ENCODE results near the gene PPP1R14D. TPM values are rescaled to one million over a fixed set of nuclear protein-coding genes. Genes with fewer than 3 reads are reported as not detected.

The PPP1R14D gene
- total RNA-seq, 1 experiment from 2014 or later: 0.65 TPM

- BruUV-seq (replicated peaks): no TSS peak
- Histone ChIP-seq H3K27me3 (ENCODE audit: insufficient read depth, low read depth) (no peaks in the 10 kb centered on the region), H3K79me2 (ENCODE audit: low read depth) (no peaks in the 10 kb centered on the region), H3K4me2 (no peak overlapping the region), H3K36me3 (ENCODE audit: low read depth) (0 out of 2 replicates have a peak, but pooled peaks cover 4% of the 10 kb centered on the region), H4K20me1 (ENCODE audit: insufficient read depth) (no peaks in the 10 kb centered on the region), H3K9me2 (ENCODE audit: insufficient read depth) (no peaks in the 10 kb centered on the region), H3K4me3 (no peak overlapping the region), H3K9me3 (ENCODE audit: insufficient read depth, low read depth) (no peaks in the 10 kb centered on the region), H3K27ac (no peak overlapping the region), H3F3A (ENCODE audit: insufficient read depth, low read depth) (peaks cover 30% of the 10 kb centered on the region), H2AFZ (no peak overlapping the region), H3K4me1 (replicated peaks; ENCODE audit: insufficient read depth) (peaks cover 38% of the 10 kb centered on the region)
- ChIA-PET CTCF (no interaction called here), POLR2A (ENCODE audit: unreplicated experiment) (no interaction called here)
- TF ChIP-seq CTCF (conservative IDR thresholded peaks at IDR 0.05): no peak
- no peak for TF ChIP-seq EZH2 (IDR thresholded peaks at IDR 0.05; ENCODE audit: low read depth)
- intact Hi-C loops (cut with micrococcal nuclease; ENCODE audit: unreplicated experiment): loop anchor here (10.0 kb wide), 1 partner anchor 180 kb away; the partner anchor contains the start of gene KNL1
- DNase-seq: no peak
Observed at GRCh38 chr15:40775007-40775406, 53.5 kb downstream of the PPP1R14D start.

GRCh38 chr15:40773902-40774301, 54.6 kb downstream of the PPP1R14D start:
- Histone ChIP-seq H3K9me3 (ENCODE audit: insufficient read depth, low read depth) (no peaks in the 10 kb centered on the region), H3F3A (ENCODE audit: insufficient read depth, low read depth) (peaks cover 36% of the 10 kb centered on the region), H2AFZ (no peak overlapping the region), H3K79me2 (ENCODE audit: low read depth) (no peaks in the 10 kb centered on the region), H3K4me3 (no peak overlapping the region), H3K9me2 (ENCODE audit: insufficient read depth) (no peaks in the 10 kb centered on the region), H3K27me3 (ENCODE audit: insufficient read depth, low read depth) (no peaks in the 10 kb centered on the region), H3K4me2 (no peak overlapping the region), H3K4me1 (replicated peaks; ENCODE audit: insufficient read depth) (peaks cover 43% of the 10 kb centered on the region), H3K27ac (no peak overlapping the region), H3K36me3 (ENCODE audit: low read depth) (0 out of 2 replicates have a peak, but pooled peaks cover 4% of the 10 kb centered on the region), H4K20me1 (ENCODE audit: insufficient read depth) (no peaks in the 10 kb centered on the region)
- ChIA-PET CTCF (no interaction called here), POLR2A (ENCODE audit: unreplicated experiment) (no interaction called here)
- no peak for DNase-seq
- BruUV-seq (replicated peaks): no TSS peak
- no peak for TF ChIP-seq CTCF (conservative IDR thresholded peaks at IDR 0.05)
- no peak for TF ChIP-seq EZH2 (IDR thresholded peaks at IDR 0.05; ENCODE audit: low read depth)
- intact Hi-C loops (cut with micrococcal nuclease; ENCODE audit: unreplicated experiment): loop anchor here (10.0 kb wide), 1 partner anchor 179 kb away; the partner anchor contains the start of gene KNL1

GRCh38 chr15:40773496-40773895, 55.0 kb downstream of the PPP1R14D start:
- no peak for DNase-seq
- Histone ChIP-seq H3K79me2 (ENCODE audit: low read depth) (no peaks in the 10 kb centered on the region), H3K4me3 (no peak overlapping the region), H3K4me1 (replicated peaks; ENCODE audit: insufficient read depth) (peaks cover 47% of the 10 kb centered on the region), H3K27ac (no peak overlapping the region), H2AFZ (no peak overlapping the region), H4K20me1 (ENCODE audit: insufficient read depth) (no peaks in the 10 kb centered on the region), H3K36me3 (ENCODE audit: low read depth) (0 out of 2 replicates have a peak, but pooled peaks cover 4% of the 10 kb centered on the region), H3K4me2 (no peak overlapping the region), H3K27me3 (ENCODE audit: insufficient read depth, low read depth) (no peaks in the 10 kb centered on the region), H3F3A (ENCODE audit: insufficient read depth, low read depth) (peaks cover 40% of the 10 kb centered on the region), H3K9me2 (ENCODE audit: insufficient read depth) (no peaks in the 10 kb centered on the region), H3K9me3 (ENCODE audit: insufficient read depth, low read depth) (no peaks in the 10 kb centered on the region)
- no TSS peak for BruUV-seq (replicated peaks)
- ChIA-PET CTCF (no interaction called here), POLR2A (ENCODE audit: unreplicated experiment) (no interaction called here)
- TF ChIP-seq CTCF (conservative IDR thresholded peaks at IDR 0.05) (no peak), EZH2 (IDR thresholded peaks at IDR 0.05; ENCODE audit: low read depth) (no peak)
- intact Hi-C loops (cut with micrococcal nuclease; ENCODE audit: unreplicated experiment): loop anchor here (10.0 kb wide), 1 partner anchor 179 kb away; the partner anchor contains the start of gene KNL1
